GM21390 (cell line): ENCODE data around the gene PTOV1.

Experiments
- ATAC-seq: cut with Tn5 transposase; IDR thresholded peaks from one replicate; pipeline ENCODE4 v1.9.1; 2021; ENCODE audit not compliant: unreplicated experiment

PTOV1 gene

DNA sequence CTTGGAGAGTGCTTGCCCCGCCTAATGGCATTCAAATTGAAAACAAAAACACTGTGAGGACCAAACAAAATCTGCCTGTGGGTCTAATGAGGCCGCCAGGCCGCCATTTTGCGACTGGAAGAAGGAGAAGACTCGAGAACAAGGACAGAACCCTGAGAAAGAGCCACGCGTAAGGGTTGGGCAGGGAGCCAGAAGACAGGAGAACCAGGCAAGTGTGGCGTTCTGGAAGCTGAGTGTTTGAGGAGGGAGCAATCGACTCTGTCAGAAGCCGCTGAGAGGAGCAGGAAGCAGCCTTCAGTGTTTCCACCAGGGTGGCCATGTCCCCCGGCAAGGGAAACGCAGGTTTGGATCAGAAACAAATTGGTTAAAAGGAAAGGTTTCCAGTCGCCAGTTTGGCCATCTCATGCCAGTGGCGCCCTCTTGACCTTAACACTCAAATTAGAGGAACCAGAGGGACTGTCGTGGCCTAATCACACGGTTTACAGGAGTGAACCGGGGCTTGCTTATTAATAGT lies 10.2 kb upstream of the PTOV1 start:
- ATAC-seq: no peak

DNA sequence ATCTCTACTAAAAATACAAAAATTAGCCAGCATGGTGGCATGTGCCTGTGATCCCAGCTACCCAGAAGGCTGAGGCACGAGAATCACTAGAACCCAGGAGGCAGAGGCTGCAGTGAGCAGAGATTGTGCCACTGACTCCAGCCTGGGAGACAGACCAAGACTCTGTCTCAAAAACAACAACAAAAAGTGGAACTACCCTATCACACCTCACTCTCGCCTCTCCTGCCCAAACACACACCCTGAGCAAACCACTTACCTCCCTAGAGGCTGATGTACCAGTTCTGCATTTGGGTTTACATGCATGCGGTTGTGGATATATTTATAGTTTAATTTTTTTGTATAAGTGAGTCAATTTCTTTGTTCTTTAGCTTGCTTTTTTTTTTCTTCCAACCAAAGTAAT lies 7.7 kb upstream of the PTOV1 start:
- no peak for ATAC-seq

DNA sequence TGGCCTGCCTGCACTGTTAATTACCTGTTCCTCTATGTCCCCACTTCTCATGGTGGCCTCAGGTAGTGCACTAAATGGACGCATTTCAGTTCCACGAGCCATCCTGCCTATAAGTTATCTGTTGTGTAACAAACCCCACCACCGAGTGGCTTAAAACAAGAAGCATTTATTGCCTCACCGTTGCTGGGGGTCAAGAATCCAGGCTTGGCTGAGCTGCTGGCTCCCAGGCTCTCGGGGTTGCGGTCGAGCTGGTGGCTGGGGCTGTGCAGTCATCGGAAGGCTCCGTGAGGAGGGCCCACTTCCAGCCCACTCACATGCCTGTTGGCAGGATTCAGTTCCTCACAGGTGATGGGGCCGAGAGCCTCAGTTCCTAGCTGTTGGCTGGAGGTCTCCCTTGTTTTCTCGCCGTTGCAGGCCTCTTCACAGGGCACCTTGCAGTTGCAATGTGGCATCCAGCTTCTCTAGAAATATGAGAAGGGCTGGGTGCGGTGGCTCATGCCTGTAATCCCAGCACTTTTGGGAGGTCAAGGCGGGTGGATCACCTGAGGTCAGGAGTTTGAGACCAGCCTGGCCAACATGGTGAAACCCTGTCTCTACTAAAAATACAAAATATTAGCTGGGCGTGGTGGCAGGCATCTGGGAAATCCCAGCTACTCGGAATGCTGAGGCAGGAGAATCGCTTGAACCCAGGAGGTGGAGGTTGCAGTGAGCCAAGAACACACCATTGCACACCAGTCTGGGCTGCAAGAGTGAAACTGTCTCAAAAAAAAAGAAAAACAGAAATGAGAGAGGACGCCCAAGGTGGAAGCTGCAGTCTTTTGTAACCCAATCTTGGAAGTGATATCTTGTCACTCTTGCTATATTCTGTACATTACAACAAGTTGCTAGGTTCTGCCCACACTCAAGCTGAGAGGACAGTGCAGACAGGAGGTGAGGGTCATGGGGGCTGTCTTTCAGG lies 6.5 kb upstream of the PTOV1 start:
- no peak for ATAC-seq

DNA sequence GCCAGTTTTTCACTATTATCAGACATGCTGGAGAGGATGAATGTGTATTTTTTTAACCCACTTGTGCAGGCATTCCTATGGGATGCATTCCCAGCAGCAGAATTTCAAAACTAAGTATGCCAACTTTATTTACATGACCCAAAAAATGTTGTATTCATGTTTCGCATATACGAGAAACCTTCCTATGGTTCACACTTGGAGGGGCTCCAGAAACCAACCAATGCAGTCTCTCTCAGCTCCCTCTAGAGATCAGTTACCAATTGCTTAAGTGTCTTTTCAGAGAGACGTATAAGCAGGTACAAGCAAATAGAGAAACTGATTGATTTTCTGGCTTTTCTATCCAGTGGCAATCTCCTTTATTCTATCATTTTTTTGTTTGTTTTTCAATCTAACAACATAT lies 5.5 kb upstream of the PTOV1 start:
- ATAC-seq: no peak

DNA sequence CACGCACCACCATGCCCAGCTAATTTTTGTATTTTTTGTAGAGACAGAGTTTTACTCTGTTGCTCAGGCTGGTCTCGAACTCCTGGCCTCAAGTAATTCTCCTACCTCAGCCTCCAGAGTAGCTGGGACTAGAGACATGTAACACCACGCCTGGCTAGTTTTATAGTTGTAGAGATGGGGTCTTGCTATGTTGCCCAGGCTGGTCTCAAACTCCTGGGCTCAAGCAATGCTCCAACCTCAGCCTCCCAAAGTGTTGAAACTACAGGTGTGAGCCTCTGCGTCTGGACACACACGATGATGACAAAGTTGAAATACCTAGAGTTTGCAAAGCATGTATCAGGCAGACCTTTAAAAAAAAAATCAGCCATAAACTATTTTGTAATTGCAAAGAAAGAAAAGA lies 4.6 kb upstream of the PTOV1 start:
- no peak for ATAC-seq

DNA sequence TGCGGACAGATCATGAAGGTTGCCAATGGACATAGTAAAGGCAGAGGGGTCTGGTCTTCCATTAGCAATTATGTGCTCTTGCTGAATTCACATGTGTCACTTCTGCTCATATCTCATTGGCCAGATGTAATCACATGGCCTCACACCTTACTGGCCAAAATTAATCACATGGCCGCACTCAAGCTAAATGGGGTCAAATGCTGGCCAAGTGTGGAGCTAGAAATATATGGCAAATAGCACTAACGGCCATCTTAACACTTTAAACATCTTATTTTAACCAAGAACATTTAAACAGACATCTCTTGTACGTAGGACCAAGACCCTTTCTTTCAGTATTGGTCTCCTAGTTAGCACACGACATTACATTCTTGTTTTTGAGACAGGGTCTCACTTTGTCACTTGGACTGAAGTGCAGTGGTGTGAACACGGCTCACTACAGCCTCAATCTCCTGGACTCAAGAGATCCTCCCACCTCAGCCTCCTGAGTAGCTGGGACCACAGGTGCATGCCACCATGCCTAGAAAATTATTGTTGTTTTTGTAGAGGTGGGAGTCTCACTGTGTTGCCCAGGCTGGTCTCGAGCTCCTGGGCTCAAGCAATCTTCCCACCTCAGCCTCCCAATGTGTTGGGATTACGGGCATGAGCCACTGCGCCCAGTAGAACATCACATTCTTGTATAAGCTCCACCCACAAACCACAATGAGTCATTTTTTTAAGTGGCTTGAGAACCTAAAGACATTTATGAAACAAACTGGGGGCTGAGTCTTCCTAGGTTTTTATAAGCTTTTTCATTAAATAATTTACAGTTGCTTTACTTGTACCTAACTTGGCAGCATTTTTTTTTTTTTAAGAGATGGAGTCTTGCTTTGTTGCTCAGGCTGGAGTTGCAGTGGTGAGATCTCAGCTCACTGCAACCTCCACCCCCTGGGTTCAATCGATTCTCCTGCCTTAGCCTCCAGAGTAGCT lies 2.9 kb upstream of the PTOV1 start:
- ATAC-seq: no peak

DNA sequence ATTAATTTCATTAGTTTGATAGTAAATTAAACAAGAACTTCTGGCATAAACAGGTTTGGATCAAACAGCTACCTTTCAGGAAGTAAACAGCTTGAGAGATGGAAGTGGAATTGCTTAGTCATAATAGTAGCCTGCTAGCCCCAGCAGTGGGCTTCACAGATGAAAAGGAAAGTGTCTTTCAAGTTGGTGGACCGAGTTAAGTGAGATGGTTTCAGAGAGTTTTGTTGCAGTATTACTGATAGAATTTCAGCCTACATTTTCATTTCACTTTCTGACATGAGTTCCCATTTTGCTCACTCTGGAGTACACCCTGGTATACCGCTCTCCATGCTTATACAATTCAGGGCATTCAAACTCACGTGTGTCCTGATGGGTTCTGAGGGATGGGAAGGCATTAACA lies 2.0 kb upstream of the PTOV1 start:
- ATAC-seq: no peak

DNA sequence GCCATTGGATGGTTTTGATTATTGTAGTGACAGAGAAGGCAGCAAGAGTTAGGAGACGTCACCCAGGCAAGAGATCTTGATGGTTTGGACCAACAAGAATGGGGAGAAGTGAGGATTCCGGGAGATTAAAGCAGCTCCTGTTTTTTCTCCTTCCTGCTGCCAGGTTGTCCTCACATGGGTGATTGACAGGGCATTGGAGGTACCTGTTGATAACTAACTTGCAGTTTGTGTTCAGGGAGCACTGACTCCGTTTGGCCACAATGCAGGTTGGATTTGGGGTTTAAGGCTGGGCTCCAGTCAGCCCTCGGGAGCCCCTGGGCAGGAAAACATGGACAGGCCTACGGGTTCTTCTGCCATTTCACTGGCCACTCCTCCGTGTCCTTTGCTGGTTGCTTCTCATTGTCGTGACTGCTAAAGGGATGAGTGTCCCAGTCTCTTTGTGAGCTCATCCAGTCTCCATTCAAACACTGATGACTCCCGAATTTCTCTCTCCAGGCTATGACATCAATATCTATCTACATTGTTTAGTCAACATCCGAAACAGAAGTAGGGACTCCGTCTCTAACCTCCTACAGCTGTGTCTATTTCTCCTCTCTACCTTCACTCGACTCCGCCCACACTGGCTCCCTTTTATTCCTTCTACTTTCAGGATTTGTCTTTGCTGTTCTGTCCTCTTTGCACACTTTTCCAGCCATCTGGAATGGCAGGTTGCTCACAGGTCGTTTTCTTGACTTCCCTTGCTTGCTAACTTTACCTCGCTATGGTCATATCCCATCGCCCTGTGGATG lies 1.3 kb upstream of the PTOV1 start:
- no peak for ATAC-seq

DNA sequence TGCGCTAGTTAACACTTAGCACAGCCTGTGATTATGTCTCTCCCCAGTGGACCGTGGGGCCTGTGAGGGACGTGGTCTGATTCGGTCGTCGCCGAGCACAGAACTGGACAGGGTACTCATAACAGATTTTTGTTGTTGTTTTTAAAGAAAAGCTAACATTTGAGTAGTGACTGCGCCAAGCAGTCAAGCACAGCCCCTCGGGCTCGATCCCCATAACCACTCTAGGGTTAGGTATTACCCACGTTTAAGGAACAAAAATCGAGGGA lies 805 bp upstream of the PTOV1 start:
- no peak for ATAC-seq

DNA sequence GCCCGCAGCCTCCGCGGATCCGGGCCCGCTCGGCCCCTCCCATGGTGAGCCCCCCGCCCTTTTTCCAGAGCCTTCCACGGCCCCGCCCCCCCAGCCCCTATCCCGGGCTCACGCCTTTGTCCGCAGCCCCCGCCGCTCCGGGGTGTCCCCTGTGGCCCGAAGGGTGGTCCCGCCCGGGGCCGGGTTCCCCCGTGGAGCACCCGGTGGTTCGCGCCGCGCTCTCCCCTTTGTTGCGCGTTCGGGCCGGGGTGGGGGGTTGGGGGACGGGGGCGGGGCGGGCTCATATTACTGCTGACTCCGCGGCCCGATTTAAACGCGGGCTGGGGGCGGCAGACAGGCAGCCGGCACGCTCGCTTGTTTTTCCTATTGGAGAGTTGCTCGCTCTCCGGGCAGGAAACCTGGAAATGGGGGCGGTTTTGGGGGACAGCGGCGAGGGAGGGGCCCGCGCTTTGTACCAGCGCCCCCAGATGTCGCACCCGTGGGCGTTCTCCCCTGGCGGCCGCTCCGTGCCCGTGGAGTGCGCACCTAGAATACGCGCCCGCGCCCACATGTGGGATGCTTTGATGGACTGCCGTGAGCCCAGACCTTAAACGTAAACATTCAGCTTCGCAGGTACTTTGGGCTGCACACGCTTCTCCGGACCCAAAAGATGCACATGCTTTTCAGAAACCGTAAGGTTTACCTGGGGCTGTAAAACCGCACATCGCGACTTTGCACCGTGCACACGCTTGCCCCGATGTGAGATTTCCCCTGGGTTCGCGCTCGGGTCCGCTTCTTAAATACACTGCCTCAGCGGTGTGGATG lies 699 bp downstream of the PTOV1 start:
- no peak for ATAC-seq

DNA sequence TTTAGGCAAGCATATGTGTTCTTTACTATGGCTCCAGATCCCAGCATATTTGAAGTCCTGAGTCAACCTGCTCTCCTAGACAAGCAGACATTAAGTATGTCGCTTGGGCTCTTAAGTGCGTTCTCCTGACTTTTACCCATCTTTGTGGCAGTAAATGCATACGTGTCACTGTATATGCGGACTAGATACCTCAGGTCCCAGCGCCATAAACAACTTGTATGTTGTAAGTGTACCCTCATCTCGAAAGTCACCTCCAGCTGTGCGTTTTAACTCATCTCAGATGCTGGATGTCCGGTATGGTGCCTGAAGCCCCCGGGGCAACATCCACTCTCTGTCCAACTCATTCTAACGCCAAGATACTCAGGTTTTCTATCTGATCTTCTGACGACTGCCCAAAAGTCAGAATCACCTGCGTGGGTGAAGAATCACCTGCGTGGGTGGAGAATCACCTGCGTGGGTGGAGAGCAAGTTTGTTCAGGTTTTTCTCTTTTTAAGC lies 1.7 kb downstream of the PTOV1 start:
- ATAC-seq: no peak

DNA sequence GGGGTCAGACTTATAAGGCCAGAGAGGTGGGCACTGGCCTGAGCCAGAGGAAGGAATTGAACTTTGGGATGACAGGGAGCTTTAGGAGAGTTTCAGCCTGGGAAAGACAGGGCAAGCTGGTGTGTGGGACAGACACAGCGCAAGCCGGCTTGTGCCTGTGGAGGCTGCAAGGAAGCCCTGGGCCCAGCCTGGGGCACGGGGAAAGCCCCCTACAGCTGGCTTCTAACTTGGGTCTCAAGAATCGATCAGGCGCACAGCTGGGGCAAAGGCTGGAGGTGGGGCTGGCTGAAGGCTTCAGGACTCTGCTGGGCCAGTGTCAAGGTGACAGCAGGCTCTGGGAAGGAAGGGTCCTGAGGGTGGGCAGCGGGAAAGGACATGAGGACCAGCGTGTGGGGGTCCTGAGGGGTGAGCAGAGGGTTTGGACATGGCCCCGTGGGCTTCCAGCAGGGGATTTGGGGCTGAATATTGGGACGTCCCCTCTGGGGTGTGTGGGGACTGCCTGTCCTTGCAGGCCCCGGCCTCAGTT lies 3.0 kb downstream of the PTOV1 start:
- no peak for ATAC-seq

DNA sequence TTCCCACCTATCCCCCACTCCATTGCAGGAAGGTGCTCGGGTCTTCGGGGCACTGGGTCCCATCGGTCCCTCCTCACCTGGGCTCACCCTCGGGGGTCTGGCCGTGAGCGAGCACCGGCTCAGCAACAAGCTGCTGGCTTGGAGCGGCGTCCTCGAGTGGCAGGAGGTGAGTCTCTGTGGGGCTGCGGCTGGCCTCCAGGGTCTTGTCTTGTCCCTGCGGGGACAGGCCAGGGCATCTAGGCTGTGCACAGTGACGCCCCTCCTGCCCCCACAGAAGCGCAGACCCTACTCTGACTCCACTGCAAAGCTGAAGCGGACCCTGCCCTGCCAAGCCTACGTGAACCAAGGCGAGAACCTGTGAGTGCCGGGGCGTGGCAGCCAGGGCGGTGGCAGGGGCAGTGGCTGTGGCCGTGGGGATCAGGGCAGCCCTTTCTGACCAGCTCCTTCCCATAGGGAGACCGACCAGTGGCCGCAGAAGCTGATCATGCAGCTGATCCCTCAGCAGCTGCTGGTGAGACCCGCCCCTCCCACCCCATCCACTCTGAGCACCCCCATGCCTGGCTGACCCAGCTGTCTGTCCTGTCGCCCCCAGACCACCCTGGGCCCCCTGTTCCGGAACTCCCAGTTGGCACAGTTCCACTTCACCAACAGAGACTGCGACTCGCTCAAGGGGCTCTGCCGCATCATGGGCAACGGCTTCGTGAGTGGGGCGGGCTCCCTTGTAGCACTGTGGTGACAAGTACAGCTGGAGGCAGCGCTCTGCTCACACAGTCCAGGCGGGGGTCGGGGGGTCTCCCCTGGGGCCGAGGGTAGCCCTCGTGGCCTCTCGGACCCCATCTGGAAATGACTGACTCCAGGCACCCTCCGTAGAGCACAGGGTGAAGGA lies 3.7 kb downstream of the PTOV1 start:
- no peak for ATAC-seq

DNA sequence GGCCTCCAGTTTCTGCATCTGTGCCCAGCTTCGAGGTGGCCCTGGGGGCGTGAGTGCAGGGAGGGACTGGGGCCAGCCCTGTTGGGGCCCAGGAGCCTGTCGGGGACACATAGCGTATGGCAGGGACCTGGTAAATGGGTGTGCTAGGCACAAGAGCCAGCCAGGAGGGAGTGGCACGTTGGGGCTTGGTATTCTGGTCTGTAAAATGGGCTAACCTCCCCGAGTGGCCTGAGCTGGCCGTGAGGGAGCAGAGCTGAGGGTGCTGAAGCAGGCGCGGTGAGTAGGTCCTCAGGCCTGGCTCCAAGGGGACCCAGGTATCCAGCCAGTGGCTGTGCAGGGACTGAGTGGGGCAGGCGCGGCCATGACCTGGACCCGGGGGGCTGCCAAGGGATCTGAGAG lies 4.3 kb downstream of the PTOV1 start:
- no peak for ATAC-seq

DNA sequence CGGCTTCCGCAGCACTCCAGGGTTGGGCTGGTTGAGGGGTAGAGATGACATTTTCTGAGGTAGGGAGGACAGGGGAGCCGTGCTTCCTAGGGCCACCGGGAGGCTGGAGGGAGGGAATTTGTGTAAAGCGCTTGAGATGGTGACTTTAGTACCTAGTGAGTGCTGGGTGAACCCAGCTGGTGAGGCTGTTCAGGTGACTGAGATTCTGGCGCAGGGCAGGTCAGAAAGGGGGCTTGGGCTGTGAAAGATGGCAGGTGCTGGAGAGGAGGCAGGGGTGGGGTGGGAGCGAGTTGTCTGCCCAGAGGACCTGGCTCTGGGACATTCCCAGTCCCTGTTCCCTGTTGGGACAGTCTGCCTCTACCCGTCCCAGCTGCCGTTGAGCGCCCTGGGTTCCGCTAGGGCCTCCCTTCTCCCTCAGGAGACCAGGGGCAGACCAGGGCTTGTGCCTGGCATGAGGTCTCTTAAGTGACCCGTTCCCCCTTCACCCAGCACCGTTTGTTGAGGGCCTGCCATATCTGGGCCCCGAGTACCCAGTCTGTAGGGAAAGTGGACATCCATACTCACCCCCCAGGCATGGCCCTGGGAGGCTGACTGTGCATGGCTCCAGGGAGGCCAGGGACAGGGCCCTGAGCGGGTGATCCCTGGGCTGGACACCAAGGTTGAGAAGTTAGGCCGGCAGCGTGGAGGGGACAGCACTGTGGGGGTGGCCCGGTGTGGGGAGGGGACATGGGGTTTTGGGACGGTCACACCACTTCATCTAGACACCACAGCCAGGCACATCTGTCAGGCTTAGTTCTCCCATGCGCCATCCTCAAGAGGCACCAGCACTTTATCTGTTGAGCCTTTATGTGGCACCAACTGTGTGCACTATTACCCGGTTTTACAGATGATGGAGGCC lies 5.0 kb downstream of the PTOV1 start:
- ATAC-seq: no peak

DNA sequence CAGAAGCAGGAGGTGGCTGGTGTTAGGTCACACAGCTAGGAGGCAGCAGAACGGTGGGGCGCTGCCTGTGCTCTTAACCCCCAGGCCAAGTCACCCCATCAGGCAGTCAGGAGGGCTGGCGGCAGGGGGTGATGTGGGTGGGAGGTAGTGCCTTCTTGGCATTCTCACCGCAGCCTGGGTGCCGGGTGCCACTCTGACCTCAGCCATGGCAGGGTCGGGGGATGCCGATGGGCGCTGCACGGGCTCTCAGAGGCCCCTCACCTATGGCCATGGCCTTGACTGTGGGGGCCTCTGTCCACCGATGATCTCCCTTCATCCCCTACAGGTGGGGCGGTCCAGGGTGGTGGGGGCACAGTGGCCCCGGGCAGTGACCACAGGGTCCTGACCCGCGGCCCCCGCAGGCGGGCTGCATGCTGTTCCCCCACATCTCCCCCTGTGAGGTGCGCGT lies 5.6 kb downstream of the PTOV1 start:
- no peak for ATAC-seq

DNA sequence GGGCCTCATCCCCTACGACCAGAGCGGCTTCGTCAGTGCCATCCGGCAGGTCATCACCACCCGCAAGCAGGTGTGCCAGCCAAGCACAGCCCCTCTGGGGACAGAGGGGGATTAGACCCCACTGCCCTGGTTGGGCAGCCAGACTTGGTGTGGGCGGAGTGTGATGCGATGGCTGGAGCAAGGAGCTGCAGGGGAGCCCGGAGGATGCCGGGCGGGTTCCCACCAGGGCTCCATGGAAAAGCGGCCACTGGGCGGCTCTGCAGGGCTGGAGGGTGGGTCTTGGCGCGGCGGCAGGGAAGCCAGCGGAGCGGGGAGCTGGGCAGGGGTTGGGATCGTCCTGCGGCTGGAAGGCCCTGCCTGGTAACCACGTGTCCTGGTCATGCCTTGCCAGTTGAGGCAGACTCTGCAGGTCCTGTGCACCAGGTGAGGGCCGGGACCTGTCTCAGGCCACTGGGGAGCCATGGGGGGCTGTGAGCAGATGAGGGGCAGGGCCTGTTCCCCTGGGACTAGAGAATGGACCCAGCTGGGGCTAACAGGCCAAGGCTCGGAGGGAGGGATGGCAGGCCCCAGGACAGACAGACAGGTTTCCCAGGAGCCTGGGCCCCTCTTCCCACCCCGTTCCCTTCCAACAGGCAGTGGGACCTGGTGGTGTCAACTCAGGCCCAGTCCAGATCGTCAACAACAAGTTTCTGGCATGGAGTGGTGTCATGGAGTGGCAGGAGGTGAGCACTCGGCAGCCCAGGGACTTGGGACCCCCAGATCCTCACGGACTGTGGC lies 6.3 kb downstream of the PTOV1 start:
- ATAC-seq: no peak
